Measurements from ENCODE around the gene SNX13.
A peak's percentile ranks its signal among the peaks of the same experiment; 100 is the strongest.

Gene SNX13

DNA sequence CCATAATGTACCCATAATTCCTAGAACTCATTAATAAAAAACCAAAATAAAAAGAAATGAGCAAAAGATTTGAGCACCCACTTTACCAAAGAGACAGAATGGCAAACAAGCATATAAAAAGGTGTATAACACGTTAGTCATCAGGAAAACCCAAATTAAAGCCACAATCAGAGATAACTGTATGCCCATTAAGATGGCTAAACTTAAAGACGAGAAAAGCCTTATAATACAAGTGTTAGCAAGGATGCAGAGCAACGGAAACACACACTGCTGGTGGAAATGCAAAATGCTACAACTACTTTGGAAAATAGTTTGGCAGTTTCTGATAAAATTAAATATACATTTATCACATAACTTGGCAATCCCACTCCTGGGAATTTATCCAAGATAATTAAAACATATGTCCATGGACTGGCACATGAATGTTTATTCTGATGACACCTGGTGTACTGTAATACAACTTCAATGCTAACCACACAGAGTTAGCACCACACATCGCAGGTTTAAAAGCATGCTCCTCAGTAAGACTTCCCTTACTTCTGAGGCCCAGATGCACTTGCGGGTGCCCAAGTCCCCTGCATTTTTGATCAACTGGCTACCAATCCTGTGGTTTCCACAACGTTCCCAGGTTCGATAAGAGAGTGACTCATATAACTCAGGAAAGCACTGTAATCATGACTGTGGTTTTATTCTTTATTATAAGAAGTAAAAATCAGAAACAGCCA is 158.6 kb downstream of the SNX13 start:
- no peak for DNase-seq (ENCODE audit: low spot score)

DNA sequence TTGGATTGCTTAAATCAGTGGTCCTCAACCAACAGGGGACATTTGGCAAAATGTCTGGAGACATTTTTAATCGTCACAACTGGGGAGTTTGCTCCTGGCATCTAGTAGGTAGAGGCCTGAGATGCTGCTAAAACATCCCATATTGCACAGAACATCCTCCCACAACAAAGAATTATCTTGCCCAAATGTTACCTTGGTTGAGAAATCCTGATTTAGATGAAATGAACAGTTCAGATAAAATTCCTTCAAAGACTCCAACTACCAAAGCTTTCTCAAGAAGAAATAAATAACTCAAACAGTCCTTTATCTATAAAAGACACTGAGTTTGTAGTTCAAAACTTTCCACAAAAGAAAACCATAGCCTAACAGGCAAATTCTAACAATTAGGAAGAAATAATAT is 160.9 kb downstream of the SNX13 start:
- no peak for DNase-seq (ENCODE audit: low spot score)

DNA sequence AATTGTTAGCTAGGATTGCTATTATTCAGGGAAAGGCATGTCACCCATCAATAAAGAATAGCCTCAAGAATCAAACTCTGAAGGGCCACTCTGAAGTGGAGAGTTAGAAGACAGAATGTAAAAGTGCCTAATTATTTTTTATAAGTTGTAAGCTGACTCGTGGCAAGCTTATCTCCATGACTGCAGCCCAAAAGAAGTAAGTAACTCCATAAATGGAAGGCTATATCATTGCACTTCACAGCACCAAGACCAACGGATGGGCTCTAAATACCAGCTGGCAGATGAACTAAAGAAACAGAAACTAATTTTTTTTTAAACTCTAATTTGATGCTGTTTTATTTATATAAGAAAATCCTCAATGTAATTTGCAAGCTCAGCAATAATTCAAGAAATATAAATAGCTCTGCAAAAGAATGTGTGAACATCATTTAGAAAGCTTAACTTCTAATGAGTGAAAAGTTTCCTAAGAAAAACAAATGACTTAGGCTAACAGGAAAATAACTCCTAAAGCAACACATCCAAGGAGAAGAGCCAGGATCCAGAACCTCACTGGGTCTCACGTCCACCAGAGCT is 165.5 kb downstream of the SNX13 start:
- DNase-seq (ENCODE audit: low spot score), result no peak

DNA sequence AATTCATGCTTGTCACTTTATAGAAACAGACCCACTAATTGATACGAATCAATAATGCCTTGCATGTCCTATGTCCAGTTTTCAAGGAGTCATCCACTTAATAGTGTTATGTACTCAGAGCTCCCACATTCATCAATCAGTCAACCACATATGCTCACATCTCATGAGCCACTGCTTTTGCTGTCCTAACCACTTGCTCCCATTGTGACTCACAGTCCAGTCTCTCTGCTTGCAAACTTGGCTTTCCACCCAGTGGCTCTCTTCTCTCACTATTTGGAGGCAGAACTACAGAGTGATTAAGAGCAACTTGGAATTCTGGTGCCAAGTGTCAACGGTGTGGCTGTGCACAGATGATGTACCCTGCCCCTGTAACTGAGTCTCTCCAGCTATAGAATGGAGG is 166.0 kb downstream of the SNX13 start:
- no peak for DNase-seq (ENCODE audit: low spot score)

DNA sequence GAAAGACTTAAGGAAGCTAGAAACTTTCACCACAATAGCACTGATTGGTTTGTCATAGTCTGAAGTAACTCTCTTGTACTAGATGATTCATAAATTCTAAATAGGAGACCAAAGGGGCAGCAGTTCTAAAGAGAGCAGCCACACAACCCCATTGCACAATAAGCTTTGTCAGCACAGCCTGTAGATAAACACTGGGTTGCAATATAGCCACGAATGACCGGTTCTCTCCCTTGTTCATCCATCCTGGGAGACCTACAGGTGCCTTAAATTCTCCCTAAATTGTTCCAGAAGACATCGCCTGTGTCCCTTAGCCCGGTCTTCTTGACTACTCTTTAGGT is 167.0 kb downstream of the SNX13 start:
- no peak for DNase-seq (ENCODE audit: low spot score)

DNA sequence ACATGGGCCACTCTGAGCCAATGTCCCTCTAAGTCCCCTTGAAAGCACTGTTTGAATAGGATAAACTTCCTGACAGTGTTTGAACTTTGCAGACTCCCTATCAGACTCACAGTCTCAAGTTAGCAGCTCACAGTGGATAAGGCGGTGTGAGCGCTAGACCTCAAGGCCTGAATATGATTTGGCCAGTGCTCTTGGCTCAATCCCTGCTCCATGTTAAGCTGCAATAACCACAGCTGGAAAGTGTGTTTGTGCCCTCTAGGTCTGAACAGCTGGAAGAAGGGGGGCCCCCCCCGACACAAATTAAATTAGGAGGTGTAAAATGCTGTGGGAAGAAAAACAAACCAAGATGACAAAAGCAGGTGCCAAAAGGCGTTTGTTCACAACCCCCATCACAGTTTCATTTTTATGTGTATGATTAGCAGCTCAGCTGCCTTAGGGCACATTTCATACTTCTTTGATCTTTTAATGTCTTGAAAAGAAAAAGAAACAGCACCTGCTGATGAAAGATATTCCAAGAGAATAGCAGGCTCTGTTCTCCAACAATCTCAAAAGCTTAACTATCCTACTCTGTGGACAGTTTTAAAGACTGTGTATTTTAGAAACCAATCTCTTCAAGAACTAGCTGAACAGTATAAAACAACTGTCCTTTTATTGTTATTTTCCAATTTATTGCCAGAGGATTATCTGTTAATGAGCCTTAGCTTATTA is 167.6 kb downstream of the SNX13 start:
- DNase-seq (ENCODE audit: low spot score), result no peak

DNA sequence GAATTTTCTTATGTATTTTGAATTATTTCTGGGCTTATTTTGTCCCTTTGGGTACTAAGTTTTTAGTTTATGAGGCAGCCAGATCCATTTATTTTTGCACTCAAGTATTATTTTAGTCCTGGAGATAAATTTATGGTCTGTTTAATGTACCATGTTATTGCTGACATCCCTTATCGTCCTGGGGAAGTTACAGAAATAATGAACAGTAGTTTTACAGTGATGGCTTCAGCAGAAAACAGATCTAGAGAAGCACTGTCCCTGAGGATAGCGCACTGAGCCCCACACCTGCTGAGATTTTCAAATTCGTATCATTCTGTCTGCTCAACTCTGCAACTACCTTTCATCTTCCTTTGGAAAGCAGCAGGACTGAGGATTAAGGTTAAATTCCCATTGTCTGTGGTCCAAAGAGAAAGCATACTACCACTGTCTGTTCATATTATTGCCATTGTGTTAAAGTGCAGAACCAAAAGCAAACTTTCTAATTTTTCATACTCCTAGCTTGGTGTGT is 168.3 kb downstream of the SNX13 start:
- no peak for DNase-seq (ENCODE audit: low spot score)

DNA sequence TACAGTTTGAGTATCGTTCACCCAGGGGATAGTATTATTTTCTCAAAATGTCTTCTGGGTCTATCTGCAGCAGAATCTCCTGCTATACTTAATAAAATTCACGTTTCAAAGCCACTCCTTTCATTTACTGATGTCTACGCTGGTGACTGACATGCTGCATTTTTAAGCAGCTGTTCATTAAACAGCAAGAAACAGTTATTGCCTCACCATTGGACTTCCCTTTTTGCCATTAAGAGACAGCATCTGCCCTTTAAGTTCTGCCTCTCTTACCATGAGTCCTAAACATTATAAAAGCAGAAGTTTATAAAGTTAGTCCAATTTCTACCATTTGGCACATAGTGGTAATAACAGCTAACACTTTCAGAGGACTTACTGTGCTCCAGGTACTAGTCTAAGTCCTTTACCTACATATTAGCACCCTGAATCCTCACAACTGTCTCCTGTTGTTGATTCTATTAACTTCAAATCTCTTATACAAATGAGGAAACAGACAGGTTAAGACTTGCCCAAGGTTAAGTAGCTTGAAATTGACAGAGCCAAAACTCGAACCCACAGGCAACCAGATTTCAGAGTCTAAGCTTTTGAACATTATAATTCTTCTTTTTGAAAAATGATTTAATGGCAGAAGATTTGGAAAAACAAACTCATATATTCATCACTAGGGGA is 169.5 kb downstream of the SNX13 start:
- no peak for DNase-seq (ENCODE audit: low spot score)

DNA sequence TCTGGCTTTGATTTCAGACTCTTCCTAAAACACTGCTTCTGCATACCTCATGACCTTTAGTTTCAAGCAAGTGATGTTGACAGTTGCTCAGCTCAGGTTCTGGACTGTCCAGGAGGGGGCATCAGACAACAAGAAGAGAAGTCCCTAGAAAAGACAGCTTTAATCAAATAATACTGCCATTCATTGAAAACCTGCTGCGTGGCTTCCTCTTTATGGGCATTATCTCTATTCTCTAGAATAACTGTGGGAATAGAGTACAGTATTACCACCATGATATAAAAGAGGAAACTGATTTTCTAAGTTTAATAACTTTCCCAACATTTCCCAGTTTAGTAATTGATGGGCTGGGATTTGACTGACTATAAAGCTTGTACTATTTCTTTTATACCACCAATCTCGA is 170.4 kb downstream of the SNX13 start:
- peak; percentile 57 for DNase-seq (ENCODE audit: low spot score)

DNA sequence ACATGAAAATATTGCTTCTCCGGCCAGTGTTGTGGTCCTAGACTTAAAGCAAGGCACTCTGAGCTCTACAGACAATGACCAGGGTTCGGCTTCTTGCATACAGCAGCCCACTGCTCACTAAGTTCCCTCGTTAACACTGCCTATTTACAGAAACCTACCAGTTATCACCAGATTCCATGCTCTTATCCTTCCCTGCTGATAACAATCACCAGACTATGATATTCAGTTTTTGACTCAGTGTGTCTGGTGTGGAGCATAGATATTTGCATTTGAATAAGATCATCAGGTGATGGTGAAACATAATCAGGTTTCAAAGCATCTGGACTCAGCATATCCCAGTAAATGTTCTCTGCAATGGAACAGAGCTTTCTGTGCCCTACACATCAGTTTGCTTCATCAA is 182.3 kb downstream of the SNX13 start:
- no peak for DNase-seq (ENCODE audit: low spot score)

DNA sequence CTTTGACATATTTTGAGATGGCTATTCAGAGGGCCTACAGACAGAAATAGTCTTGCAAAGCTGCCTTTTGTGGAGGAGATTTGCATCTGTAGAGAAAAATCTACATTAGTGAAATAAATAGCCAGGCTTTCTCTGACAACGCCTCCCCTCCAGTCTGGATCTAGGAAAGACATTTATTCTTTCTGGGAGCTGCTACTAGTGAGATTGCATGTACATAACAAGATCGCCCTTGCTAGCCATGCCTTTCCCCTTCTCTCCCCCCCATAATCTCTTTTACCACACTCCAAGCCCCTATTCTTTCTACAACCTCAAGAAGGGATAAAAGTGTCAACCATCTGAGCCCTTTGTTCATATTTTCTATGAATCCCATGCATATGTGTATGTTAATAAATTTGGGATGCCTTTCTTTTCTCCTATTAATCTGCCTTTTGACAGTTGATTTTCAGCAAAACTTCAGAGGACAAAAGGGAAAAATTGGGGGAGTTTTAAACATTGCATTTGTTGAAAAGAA is 194.2 kb downstream of the SNX13 start:
- DNase-seq (ENCODE audit: low spot score), result no peak

DNA sequence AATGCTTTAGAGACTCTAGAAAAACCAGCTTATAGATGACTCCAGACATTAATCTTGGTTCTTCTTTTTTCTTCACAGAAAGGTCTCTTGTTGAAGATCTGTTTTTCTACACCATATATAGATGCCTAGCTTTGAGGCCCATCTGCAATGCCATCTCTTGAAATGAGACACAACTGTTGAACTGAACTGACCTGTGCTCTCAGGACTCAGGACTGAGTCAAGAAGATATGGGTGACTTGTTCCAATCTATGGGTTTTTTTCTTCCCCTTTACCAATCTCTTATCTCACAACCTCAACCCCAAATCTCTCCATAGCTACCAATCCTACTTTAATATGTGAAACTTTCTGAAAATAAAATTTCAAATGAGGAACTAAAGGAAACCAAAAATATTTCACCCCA is 194.7 kb downstream of the SNX13 start:
- DNase-seq (ENCODE audit: low spot score), result no peak

DNA sequence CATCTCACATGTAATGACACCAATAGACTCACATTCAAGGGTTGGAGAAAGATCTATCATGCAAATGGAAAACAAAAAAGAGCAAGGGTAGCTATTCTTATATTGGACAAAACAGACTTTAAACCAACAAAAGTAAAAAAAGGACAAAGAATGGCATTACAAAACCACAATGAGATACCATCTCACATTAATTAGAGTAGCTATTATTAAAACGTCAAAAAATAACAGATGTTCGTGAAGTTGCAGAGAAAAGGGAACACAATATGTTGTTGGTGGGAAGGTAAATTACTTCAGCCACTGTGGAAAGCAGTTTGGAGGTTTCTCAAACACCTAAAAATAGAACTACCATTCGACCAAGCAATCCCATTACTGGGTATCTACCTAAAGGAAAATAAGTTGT is 197.0 kb downstream of the SNX13 start:
- DNase-seq (ENCODE audit: low spot score), result no peak

DNA sequence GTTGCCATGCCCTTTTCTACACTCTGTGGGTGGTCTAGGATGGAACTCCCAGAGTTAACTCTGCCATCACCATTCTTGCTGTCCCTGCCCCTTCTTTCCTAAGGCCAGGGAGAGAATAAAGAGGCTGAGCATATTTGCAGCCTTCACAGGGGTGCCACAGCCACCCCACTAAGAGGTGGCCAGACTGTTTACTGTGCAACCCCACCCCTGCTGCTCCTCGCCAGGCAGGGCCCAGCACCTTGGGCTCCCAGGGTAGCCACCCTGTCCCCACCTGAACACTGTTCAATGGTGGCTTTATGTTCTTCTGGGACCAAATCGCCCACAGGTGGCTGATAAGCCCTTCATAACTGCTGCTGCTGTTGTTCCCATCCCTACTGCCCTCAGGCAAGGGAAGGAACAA is 198.9 kb downstream of the SNX13 start:
- no peak for DNase-seq (ENCODE audit: low spot score)
